OCI-LY1 (cell line): ENCODE data around the gene EXTL2.
"Not testable (repeated sequence)": the region's sequence is repeated elsewhere in the genome, so short reads cannot be mapped to it uniquely, and the experiment has no call there.

Experiments used
- H2AFZ ChIP-seq: fragments of 200-600 bp; sonication (generic), shearing (Covaris generic); 2 replicates; pipeline ENCODE4 v1.6.0; 2014; ENCODE audit warnings: antibody characterized with exemption, mild to moderate bottlenecking, low read length
- H3F3A ChIP-seq: fragments of 200-600 bp; sonication (generic), shearing (Covaris generic); 2 replicates; pipeline ENCODE4 v1.6.0; 2014; ENCODE audit warnings: mild to moderate bottlenecking, antibody characterized with exemption, low read length, moderate library complexity; ENCODE audit not compliant: insufficient read depth
- H3K27ac ChIP-seq: fragments of 200-600 bp; sonication (generic); 2 replicates; pipeline ENCODE4 v1.5.1; 2014; ENCODE audit warnings: low read length, mixed run types, mild to moderate bottlenecking, low read depth; ENCODE audit not compliant: poor library complexity, severe bottlenecking
- H3K27me3 ChIP-seq: fragments of 200-600 bp; sonication (generic); 2 replicates; pipeline ENCODE4 v1.6.0; 2014; ENCODE audit warnings: antibody characterized with exemption, mild to moderate bottlenecking, low read length, moderate library complexity; ENCODE audit not compliant: insufficient read depth
- H3K36me3 ChIP-seq: fragments of 200-600 bp; sonication (generic); 2 replicates; pipeline ENCODE4 v1.6.1; 2014; ENCODE audit warnings: mild to moderate bottlenecking, antibody characterized with exemption, low read length, moderate library complexity, mixed read lengths; ENCODE audit not compliant: insufficient read depth
- H3K4me1 ChIP-seq: fragments of 200-600 bp; sonication (generic); 2 replicates; pipeline ENCODE4 v1.5.1; 2014; ENCODE audit warnings: mild to moderate bottlenecking, low read length, moderate library complexity; ENCODE audit not compliant: insufficient read depth, severe bottlenecking
- H3K4me2 ChIP-seq: fragments of 200-600 bp; sonication (generic), shearing (Covaris generic); 2 replicates; pipeline ENCODE4 v1.6.1; 2014; ENCODE audit warnings: low read length
- H3K4me3 ChIP-seq: fragments of 200-600 bp; sonication (generic); 2 replicates; pipeline ENCODE4 v1.5.1; 2014; ENCODE audit warnings: low read length, low read depth, mild to moderate bottlenecking, mixed read lengths; ENCODE audit not compliant: poor library complexity, severe bottlenecking
- H3K79me2 ChIP-seq: fragments of 200-600 bp; shearing (Covaris generic); 2 replicates; pipeline ENCODE4 v1.6.1; 2016; ENCODE audit warnings: mixed run types, low read length, mixed read lengths; ENCODE audit not compliant: insufficient read depth
- H3K9ac ChIP-seq: fragments of 200-600 bp; sonication (generic), shearing (Covaris generic); 2 replicates; pipeline ENCODE4 v1.6.1; 2014; ENCODE audit warnings: mild to moderate bottlenecking, low read length, mixed read lengths
- H3K9me2 ChIP-seq: fragments of 200-600 bp; sonication (generic), shearing (Covaris generic); 2 replicates; pipeline ENCODE4 v1.6.1; 2014; ENCODE audit warnings: low read depth, mild to moderate bottlenecking, low read length, mixed read lengths
- H3K9me3 ChIP-seq: fragments of 200-600 bp; shearing (Covaris generic); 2 replicates; pipeline ENCODE4 v1.6.1; 2014; ENCODE audit warnings: low read length, mixed read lengths
- H4K20me1 ChIP-seq: fragments of 200-600 bp; sonication (generic), shearing (Covaris generic); 2 replicates; pipeline ENCODE4 v1.6.0; 2016; ENCODE audit warnings: mild to moderate bottlenecking, low read length; ENCODE audit not compliant: insufficient read depth
- EZH2 ChIP-seq: fragments of 200-600 bp; sonication (generic), shearing (Covaris generic); IDR thresholded peaks from 2 replicates; pipeline ENCODE4 v1.8.0; 2017; ENCODE audit warnings: borderline replicate concordance, mixed run types, mild to moderate bottlenecking, antibody characterized with exemption, low read length, moderate library complexity, mixed read lengths
- TF ChIP-seq, protein P1 (sequence below): fragments of 200-600 bp; sonication (generic), shearing (Covaris generic); IDR thresholded peaks from 2 replicates; pipeline ENCODE4 v1.5.1; 2017; ENCODE audit warnings: mild to moderate bottlenecking, antibody characterized with exemption, low read length, moderate library complexity, mixed read lengths

EXTL2 gene

DNA sequence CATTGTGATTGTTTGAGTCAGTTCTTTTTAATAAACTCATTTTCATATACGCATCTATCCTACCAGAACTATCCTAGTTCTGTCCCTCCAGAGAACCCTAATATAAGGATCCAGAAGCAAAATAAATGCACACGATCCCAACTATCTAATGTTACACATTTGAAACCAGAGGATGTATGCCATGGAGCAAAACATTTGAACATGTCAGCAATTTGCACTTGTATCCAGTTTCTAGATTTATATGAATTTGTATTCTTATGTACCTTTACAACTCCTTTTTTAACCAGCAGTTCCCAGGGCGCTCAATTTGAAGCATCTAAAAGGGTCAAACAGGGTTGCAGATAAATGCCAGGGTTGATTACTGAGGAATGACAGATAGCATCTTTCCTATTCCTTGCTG lies 2.1 kb downstream of the EXTL2 start:
- H3K4me2 ChIP-seq, result no peak overlapping the region
- H3K9ac ChIP-seq, result no peak overlapping the region
- H3K27me3 ChIP-seq, result no peaks in the 10 kb centered on the region
- TF ChIP-seq, protein P1, sequence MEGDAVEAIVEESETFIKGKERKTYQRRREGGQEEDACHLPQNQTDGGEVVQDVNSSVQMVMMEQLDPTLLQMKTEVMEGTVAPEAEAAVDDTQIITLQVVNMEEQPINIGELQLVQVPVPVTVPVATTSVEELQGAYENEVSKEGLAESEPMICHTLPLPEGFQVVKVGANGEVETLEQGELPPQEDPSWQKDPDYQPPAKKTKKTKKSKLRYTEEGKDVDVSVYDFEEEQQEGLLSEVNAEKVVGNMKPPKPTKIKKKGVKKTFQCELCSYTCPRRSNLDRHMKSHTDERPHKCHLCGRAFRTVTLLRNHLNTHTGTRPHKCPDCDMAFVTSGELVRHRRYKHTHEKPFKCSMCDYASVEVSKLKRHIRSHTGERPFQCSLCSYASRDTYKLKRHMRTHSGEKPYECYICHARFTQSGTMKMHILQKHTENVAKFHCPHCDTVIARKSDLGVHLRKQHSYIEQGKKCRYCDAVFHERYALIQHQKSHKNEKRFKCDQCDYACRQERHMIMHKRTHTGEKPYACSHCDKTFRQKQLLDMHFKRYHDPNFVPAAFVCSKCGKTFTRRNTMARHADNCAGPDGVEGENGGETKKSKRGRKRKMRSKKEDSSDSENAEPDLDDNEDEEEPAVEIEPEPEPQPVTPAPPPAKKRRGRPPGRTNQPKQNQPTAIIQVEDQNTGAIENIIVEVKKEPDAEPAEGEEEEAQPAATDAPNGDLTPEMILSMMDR, result no peak
- TF ChIP-seq EZH2, result no peak
- no peaks in the 10 kb centered on the region for H3K36me3 ChIP-seq
- no peaks in the 10 kb centered on the region for H3K79me2 ChIP-seq
- H3K9me2 ChIP-seq, result no peaks in the 10 kb centered on the region
- no peak overlapping the region for H3K4me3 ChIP-seq
- no peaks in the 10 kb centered on the region for H3F3A ChIP-seq
- H2AFZ ChIP-seq, result no peak overlapping the region
- no peak overlapping the region for H3K27ac ChIP-seq
- no peaks in the 10 kb centered on the region for H4K20me1 ChIP-seq
- H3K9me3 ChIP-seq, result peaks cover 11% of the 10 kb centered on the region
- H3K4me1 ChIP-seq, result peaks cover 25% of the 10 kb centered on the region

DNA sequence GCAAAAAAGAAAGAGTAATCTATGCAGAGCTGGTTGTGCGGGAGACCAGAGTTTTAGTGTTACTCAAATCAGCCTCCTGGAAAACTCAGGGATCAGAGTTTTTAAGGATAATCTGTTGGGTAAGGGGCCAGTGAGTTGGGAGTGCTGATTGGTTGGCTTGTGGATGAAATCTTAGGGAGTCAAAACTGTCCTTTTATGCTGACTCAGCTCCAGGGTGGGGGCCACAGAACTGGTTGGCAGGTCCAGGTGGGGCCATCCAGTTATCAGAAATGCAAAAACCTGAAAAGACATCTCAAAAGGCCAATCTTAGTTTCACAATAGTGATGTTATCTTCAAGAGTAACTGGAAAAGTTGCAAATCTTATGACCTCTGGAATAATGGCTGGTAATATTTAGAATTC lies 3.3 kb downstream of the EXTL2 start:
- Histone ChIP-seq H3K4me3 (no peak overlapping the region), H3K79me2 (no peaks in the 10 kb centered on the region), H3K27ac (no peak overlapping the region), H4K20me1 (no peaks in the 10 kb centered on the region), H3K9ac (no peak overlapping the region), H3K4me2 (no peak overlapping the region), H3F3A (no peaks in the 10 kb centered on the region), H3K9me2 (no peaks in the 10 kb centered on the region), H2AFZ (no peak overlapping the region), H3K36me3 (no peaks in the 10 kb centered on the region), H3K9me3 (peaks cover 11% of the 10 kb centered on the region), H3K27me3 (no peaks in the 10 kb centered on the region), H3K4me1 (peaks cover 16% of the 10 kb centered on the region)
- no peak for TF ChIP-seq EZH2
- TF ChIP-seq, protein P1, result no peak

DNA sequence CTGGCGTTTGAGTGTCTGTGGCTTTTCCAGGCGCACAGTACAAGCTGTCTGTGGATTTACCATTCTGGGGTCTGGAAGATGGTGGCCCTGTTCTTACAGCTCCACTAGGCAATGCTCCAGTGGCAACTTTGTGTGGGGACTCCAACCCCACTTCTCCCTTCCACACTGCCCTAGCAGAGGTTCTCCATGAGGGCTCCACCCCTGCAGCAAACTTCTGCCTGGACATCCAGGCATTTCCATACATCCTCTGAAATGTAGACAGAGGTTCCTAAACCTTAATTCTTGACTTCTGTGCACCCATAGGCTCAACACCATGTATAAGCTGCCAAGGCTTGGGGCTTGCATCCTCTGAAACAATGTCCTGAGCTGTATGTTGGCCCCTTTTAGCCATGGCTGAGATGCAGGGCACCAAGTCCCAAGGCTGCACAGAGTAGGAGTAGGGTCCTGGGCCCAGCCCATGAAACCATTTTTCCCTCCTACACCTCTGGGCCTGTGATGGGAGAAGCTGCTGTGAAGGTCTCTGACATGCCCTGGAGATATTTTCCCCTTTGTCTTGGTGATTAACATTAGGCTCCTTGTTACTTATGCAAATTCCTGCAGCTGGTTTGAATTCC lies 4.7 kb downstream of the EXTL2 start:
- not testable (repeated sequence) for H2AFZ ChIP-seq, H3K9me2 ChIP-seq, H3K79me2 ChIP-seq, H3F3A ChIP-seq, H3K9ac ChIP-seq, H3K36me3 ChIP-seq, H3K4me2 ChIP-seq, H3K27ac ChIP-seq, H4K20me1 ChIP-seq, H3K4me3 ChIP-seq, H3K27me3 ChIP-seq
- peaks cover 11% of the 10 kb centered on the region for H3K9me3 ChIP-seq
- peaks cover 16% of the 10 kb centered on the region for H3K4me1 ChIP-seq

GRCh38 chr1:100889007-100889406 lies 5.6 kb downstream of the EXTL2 start:
- not testable (repeated sequence) for H3K27me3 ChIP-seq, H3K9ac ChIP-seq, H3K79me2 ChIP-seq, H3K4me3 ChIP-seq, H3K4me2 ChIP-seq, H4K20me1 ChIP-seq, H2AFZ ChIP-seq, H3K27ac ChIP-seq, H3K36me3 ChIP-seq, H3K9me2 ChIP-seq, H3F3A ChIP-seq
- Histone ChIP-seq H3K9me3 (peaks cover 11% of the 10 kb centered on the region), H3K4me1 (peaks cover 12% of the 10 kb centered on the region)
